AG09319 (cell line): ENCODE data around the gene PRAME.

Source experiments
- DNase-seq: peaks from one replicate; pipeline ENCODE4 v3.0.0-alpha.2; 2010; ENCODE audit warnings: low read depth; ENCODE audit errors: extremely low read depth
- TF ChIP-seq, protein P1 (sequence below): IDR thresholded peaks from 2 replicates; pipeline ENCODE4 v1.5.1; 2011; ENCODE audit warnings: low read depth, mild to moderate bottlenecking, inconsistent platforms, low read length, moderate library complexity

The PRAME gene

GRCh38 chr22:22598144-22598543, 39.1 kb upstream of the PRAME start:
- TF ChIP-seq, protein P1, sequence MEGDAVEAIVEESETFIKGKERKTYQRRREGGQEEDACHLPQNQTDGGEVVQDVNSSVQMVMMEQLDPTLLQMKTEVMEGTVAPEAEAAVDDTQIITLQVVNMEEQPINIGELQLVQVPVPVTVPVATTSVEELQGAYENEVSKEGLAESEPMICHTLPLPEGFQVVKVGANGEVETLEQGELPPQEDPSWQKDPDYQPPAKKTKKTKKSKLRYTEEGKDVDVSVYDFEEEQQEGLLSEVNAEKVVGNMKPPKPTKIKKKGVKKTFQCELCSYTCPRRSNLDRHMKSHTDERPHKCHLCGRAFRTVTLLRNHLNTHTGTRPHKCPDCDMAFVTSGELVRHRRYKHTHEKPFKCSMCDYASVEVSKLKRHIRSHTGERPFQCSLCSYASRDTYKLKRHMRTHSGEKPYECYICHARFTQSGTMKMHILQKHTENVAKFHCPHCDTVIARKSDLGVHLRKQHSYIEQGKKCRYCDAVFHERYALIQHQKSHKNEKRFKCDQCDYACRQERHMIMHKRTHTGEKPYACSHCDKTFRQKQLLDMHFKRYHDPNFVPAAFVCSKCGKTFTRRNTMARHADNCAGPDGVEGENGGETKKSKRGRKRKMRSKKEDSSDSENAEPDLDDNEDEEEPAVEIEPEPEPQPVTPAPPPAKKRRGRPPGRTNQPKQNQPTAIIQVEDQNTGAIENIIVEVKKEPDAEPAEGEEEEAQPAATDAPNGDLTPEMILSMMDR = no peak

GRCh38 chr22:22595001-22595835, 36.2 kb upstream of the PRAME start:
- TF ChIP-seq, protein P1 = no peak
- DNase-seq = no peak

More at GRCh38 chr22:22598144-22598543, 39.1 kb upstream of the PRAME start:
- no peak for DNase-seq

- peak; percentile 22 for DNase-seq
- TF ChIP-seq, protein P1 = peak; percentile 72
These were observed 35.0 kb upstream of the PRAME start for GRCh38 chr22:22593964-22594656.

GRCh38 chr22:22593250-22593649, 34.2 kb upstream of the PRAME start:
- TF ChIP-seq, protein P1 = no peak
- no peak for DNase-seq

GRCh38 chr22:22591348-22592299, 32.6 kb upstream of the PRAME start:
- DNase-seq = no peak
- TF ChIP-seq, protein P1 = no peak

- TF ChIP-seq, protein P1 = no peak
- DNase-seq = no peak
These were observed 31.2 kb upstream of the PRAME start for GRCh38 chr22:22590136-22590891.
